ENCODE results near the gene ZDHHC4. TPM values are rescaled to one million over a fixed set of nuclear protein-coding genes. Genes with fewer than 3 reads are reported as not detected.

The ZDHHC4 gene
- total RNA-seq (2011; cell fraction: chromatin; rRNA removed; ENCODE audit: low replicate concordance), result 108 and 190 TPM in 2 replicates
- 140 and 154 TPM in 2 replicates for total RNA-seq (2011; cell fraction: nucleolus; rRNA removed)
- 158 and 180 TPM in 2 replicates for total RNA-seq (2011; cell fraction: nucleoplasm; rRNA removed)
- 33.4 and 44.9 TPM in 2 replicates for total RNA-seq (2014; rRNA removed)
- 58.3 and 59.1 TPM in 2 replicates for total RNA-seq (2014; rRNA removed; fragmentation: Illumina TruSeq; extraction: Trizol)
- total RNA-seq (2015; rRNA removed; fragmentation: Illumina TruSeq; extraction: Trizol), result 53.5 and 53.8 TPM in 2 replicates
- 54.1 and 58.7 TPM in 2 replicates for total RNA-seq (2021)
- 106 and 124 TPM in 2 replicates for polyA plus RNA-seq (2011; rRNA removed)
- 175 and 252 TPM in 2 replicates for polyA plus RNA-seq (2011; cell fraction: cytosol; rRNA removed)
- 125 and 165 TPM in 2 replicates for polyA plus RNA-seq (2011; cell fraction: nucleus; rRNA removed)
- 55.6 and 112 TPM in 2 replicates for polyA plus RNA-seq (2012)
- 64.3 and 71.1 TPM in 2 replicates for polyA plus RNA-seq (2014; fragmentation: Illumina TruSeq; extraction: Trizol)
- polyA plus RNA-seq (2014; fragmentation: Nextera tagmentation; extraction: Ambion mirVana), result 10 to 100 TPM; 58.9 to 77.0 TPM
- polyA plus RNA-seq (2014; rRNA removed), result 52.5 and 60.4 TPM in 2 replicates
- polyA minus RNA-seq (2011; rRNA and poly(A)+ RNA removed), result 185 and 193 TPM in 2 replicates
- 41.9 and 55.5 TPM in 2 replicates for polyA minus RNA-seq (2011; cell fraction: cytosol; rRNA and poly(A)+ RNA removed)
- 36.5 and 65.0 TPM in 2 replicates for polyA minus RNA-seq (2011; cell fraction: nucleus; rRNA and poly(A)+ RNA removed)
- percentile 73 among the genes with signal in this experiment for Bru-seq, nascent RNA
- BruChase-seq, experiment 1, labeled RNA remaining after a 2-hour chase, result percentile 73 among the genes with signal in this experiment
- percentile 75 among the genes with signal in this experiment for BruChase-seq, experiment 2, labeled RNA remaining after a 6-hour chase
- long read RNA-seq, experiment 1, transcript ZDHHC4-205 (8 exons, 1,552 nt), result major isoform, 25 of 139 reads
- long read RNA-seq, experiment 1, transcript ZDHHC4-203 (9 exons, 1,461 nt), result minor isoform, 9 of 139 reads
- long read RNA-seq, experiment 1, transcript ZDHHC4-202 (8 exons, 1,942 nt), result minor isoform, 17 of 139 reads
- long read RNA-seq, experiment 1, transcript ZDHHC4-201 (8 exons, 1,259 nt), result minor isoform, 13 of 139 reads
- long read RNA-seq, experiment 1, partial matches to known transcripts, result 10 of 139 reads
- long read RNA-seq, experiment 1, other reads (novel, unspliced or antisense), result 52 of 139 reads
- long read RNA-seq, experiment 2, transcript ZDHHC4-201 (8 exons, 1,259 nt), result major isoform, 14 of 72 reads
- long read RNA-seq, experiment 2, transcript ZDHHC4-205 (8 exons, 1,552 nt), result minor isoform, 13 of 72 reads
- long read RNA-seq, experiment 2, transcript ZDHHC4-208 (2 exons, 718 nt), result minor isoform, 7 of 72 reads
- long read RNA-seq, experiment 2, transcript ZDHHC4-202 (8 exons, 1,942 nt), result minor isoform, 8 of 72 reads
- long read RNA-seq, experiment 2, partial matches to known transcripts, result 16 of 72 reads
- long read RNA-seq, experiment 2, other reads (novel, unspliced or antisense), result 8 of 72 reads
- long read RNA-seq, experiment 3, transcript ZDHHC4-201 (8 exons, 1,259 nt), result minor isoform, 8 of 62 reads
- long read RNA-seq, experiment 3, transcript ZDHHC4-202 (8 exons, 1,942 nt), result minor isoform, 6 of 62 reads
- long read RNA-seq, experiment 3, transcript ZDHHC4-205 (8 exons, 1,552 nt), result major isoform, 18 of 62 reads
- long read RNA-seq, experiment 3, transcript ZDHHC4-203 (9 exons, 1,461 nt), result minor isoform, 11 of 62 reads
- long read RNA-seq, experiment 3, partial matches to known transcripts, result 6 of 62 reads
- long read RNA-seq, experiment 3, other reads (novel, unspliced or antisense), result 8 of 62 reads

GRCh38 chr7:6577369-6578113 is at the start of gene ZDHHC4:
Gene ZDHHC4 (plus strand): TSS chr7:6577454. CDS start chr7:6580562, 3,108 bp downstream.
- Histone ChIP-seq H3K9me3 (replicated peaks; ENCODE audit: control insufficient read depth, insufficient read depth, low read depth, low read length) (no peaks in the 10 kb centered on the region), H3K27me3 (ENCODE audit: control insufficient read depth in 2 of 2, insufficient read depth in 2 of 2, low read length in 2 of 2) (peaks cover 0 to 4% of the 10 kb centered on the region in 2 experiments; a peak in 1 of 5 replicates), H4K20me1 (replicated peaks; ENCODE audit: control insufficient read depth, insufficient read depth, low read length) (no peaks in the 10 kb centered on the region), H2AFZ (ENCODE audit: low read depth, low read length) (peak within 1 kb of the TSS; percentile 94), H3K9me1 (ENCODE audit: control insufficient read depth, insufficient read depth, low read length) (no peaks in the 10 kb centered on the region), H3K4me3 (peak within 1 kb of the TSS; percentile 95), H3K4me1 (replicated peaks in 1 of 2; ENCODE audit: control insufficient read depth in 2 of 2, insufficient read depth in 2 of 2, low read length in 2 of 2) (peaks cover 13 to 20% of the 10 kb centered on the region in 2 experiments), H3K36me3 (ENCODE audit: control insufficient read depth, insufficient read depth, low read length) (peaks cover 32% of the 10 kb centered on the region; the same call in 2 of the 3 replicates), H3K4me2 (ENCODE audit: insufficient read depth, low read length) (peak within 1 kb of the TSS; percentile 89), H3K27ac (ENCODE audit: extremely low read depth, low read depth, low read length) (peak within 1 kb of the TSS; percentile 96), H3K9ac (ENCODE audit: insufficient read depth in 1 of 2, low read depth in 2 of 2, low read length in 2 of 2) (peak within 1 kb of the TSS; percentile 90 to 96), H3K79me2 (ENCODE audit: control insufficient read depth, insufficient read depth, low read length) (peaks cover 20% of the 10 kb centered on the region)
- intact Hi-C loops (cut with micrococcal nuclease) (no loop called here), in situ Hi-C loops (cut with MboI) (no loop called here)
- POLR2A ChIA-PET, result interaction anchor here (0.6 to 2.3 kb wide), 3 partner anchors 11 to 33 kb away, joined by 3 to 19 read pairs (median 5); partner anchors contain the start of gene INTS15
- ATAC-seq, result peak; percentile 96
- DNase-seq (ENCODE audit: extremely low read depth in 1 of 4, low spot score in 3 of 4), result peak; percentile 93 to 97 (median 96)
- no TSS peak for BruUV-seq (replicated peaks)
- WGBS (ENCODE audit: insufficient coverage, low coverage, missing lambda C conversion rate), result 2% methylated on average over 42 of the region's 51 CpGs
- CTCF ChIA-PET (ENCODE audit: low intra/inter-chr PET ratio), result no interaction called here
- peak; percentile 88 for FAIRE-seq
- TF ChIP-seq ZNF224 (CRISPR knock-in tag; IDR thresholded peaks at IDR 0.05) (no peak), PTBP1 (IDR thresholded peaks at IDR 0.05; ENCODE audit: low read depth, low read length) (no peak), KDM2B (CRISPR knock-in tag; IDR thresholded peaks at IDR 0.05) (no peak), PRDM10 (IDR thresholded peaks at IDR 0.05; ENCODE audit: partially characterized antibody) (peak; percentile 79), ZNF766 (CRISPR knock-in tag; conservative IDR thresholded peaks at IDR 0.05) (no peak)
